BLaER1 (cell line): ENCODE measurements around the gene NDRG4.

Experiments used
- H3K27ac ChIP-seq: shearing (Covaris generic); formaldehyde crosslinking; 2 replicates; pipeline ENCODE4 v1.8.1; 2022
- H3K27me3 ChIP-seq: shearing (Covaris generic); formaldehyde crosslinking; 2 replicates; pipeline ENCODE4 v1.8.1; 2022
- H3K36me3 ChIP-seq: shearing (Covaris generic); formaldehyde crosslinking; 2 replicates; pipeline ENCODE4 v1.8.1; 2022
- H3K4me1 ChIP-seq: shearing (Covaris generic); formaldehyde crosslinking; 2 replicates; pipeline ENCODE4 v1.8.1; 2022
- H3K4me2 ChIP-seq: shearing (Covaris generic); formaldehyde crosslinking; 2 replicates; pipeline ENCODE4 v1.8.1; 2022
- H3K4me3 ChIP-seq: shearing (Covaris generic); formaldehyde crosslinking; 2 replicates; pipeline ENCODE4 v1.8.1; 2022
- H3K9ac ChIP-seq: shearing (Covaris generic); formaldehyde crosslinking; 2 replicates; pipeline ENCODE4 v1.8.1; 2022
- H3K9me3 ChIP-seq: shearing (Covaris generic); formaldehyde crosslinking; 2 replicates; pipeline ENCODE4 v1.8.1; 2022
- H4K20me1 ChIP-seq: shearing (Covaris generic); formaldehyde crosslinking; 2 replicates; pipeline ENCODE4 v1.8.1; 2022
- Cebpa-rat ChIP-seq: shearing (Covaris generic); IDR thresholded peaks from 2 replicates; pipeline ENCODE4 v1.8.1; 2022

The NDRG4 gene

GRCh38 chr16:58492066-58492465 lies 7.9 kb upstream of the NDRG4 start:
- Histone ChIP-seq H3K9ac (no peak overlapping the region), H3K27ac (peak overlapping the region; percentile 30; the same call in 1 of the 2 replicates), H3K36me3 (no peaks in the 10 kb centered on the region), H3K4me1 (peaks cover 66% of the 10 kb centered on the region), H3K9me3 (no peaks in the 10 kb centered on the region), H3K27me3 (no peaks in the 10 kb centered on the region), H3K4me3 (no peak overlapping the region), H4K20me1 (no peaks in the 10 kb centered on the region), H3K4me2 (peak overlapping the region; percentile 67)
- TF ChIP-seq Cebpa-rat = no peak

GRCh38 chr16:58492735-58493134 lies 7.2 kb upstream of the NDRG4 start:
- peak overlapping the region; percentile 67 for H3K4me2 ChIP-seq
- TF ChIP-seq Cebpa-rat = no peak

DNA sequence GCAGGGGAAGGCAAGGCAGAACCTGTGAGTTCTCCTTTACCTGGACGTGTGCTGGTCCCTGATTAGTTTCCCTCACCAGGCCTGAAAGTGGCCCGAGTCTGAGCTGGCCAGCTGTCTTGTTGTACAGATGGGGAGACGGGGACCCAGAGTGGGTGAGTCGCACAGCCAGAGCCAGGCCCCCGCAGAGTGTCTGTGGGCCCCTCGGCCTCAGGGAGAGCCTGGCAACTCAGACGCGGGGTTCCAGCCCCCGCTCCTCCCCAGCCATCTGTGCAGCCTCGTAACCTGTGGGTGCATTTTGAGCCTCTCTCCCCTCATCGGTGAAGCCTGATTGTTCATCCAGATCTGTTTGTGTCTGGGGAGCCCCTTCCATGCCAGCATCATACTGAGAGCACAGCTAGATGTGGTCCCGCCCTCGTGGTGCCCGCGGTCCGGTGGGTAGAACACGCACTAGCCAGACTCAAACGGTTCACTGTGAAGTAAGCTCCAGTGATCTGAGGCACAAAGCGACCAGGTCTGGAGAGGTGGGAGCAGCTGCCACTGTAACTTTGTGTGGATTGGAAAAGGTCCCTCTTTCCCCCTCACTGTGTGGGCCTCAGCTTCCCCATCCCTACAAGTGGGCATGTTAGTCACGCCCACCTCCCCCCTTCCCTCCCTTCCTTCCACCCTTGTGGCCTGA lies 6.0 kb upstream of the NDRG4 start:
- no peaks in the 10 kb centered on the region for H3K9me3 ChIP-seq
- H3K9ac ChIP-seq = no peak overlapping the region; the same call in 1 of the 2 replicates
- no peaks in the 10 kb centered on the region for H3K27me3 ChIP-seq
- H3K4me1 ChIP-seq = peaks cover 59% of the 10 kb centered on the region
- no peaks in the 10 kb centered on the region for H4K20me1 ChIP-seq
- no peak overlapping the region for H3K4me3 ChIP-seq
- H3K27ac ChIP-seq = no peak overlapping the region; the same call in 1 of the 2 replicates
- H3K4me2 ChIP-seq = peak overlapping the region; percentile 81
- TF ChIP-seq Cebpa-rat = no peak
- no peaks in the 10 kb centered on the region for H3K36me3 ChIP-seq

More at GRCh38 chr16:58492735-58493134, 7.2 kb upstream of the NDRG4 start:
- Histone ChIP-seq H3K4me1 (peaks cover 61% of the 10 kb centered on the region), H4K20me1 (no peaks in the 10 kb centered on the region), H3K27ac (peak overlapping the region; percentile 30; the same call in 1 of the 2 replicates), H3K9ac (0 out of 2 replicates have a peak overlapping the region, but pooled peaks have one; percentile 38), H3K27me3 (no peaks in the 10 kb centered on the region), H3K36me3 (no peaks in the 10 kb centered on the region), H3K4me3 (no peak overlapping the region), H3K9me3 (no peaks in the 10 kb centered on the region)

- Histone ChIP-seq H3K27ac (no peak overlapping the region), H3K4me1 (peaks cover 63% of the 10 kb centered on the region), H3K27me3 (peaks cover 6% of the 10 kb centered on the region), H3K4me3 (no peak overlapping the region), H3K36me3 (no peaks in the 10 kb centered on the region), H3K9me3 (no peaks in the 10 kb centered on the region), H4K20me1 (no peaks in the 10 kb centered on the region), H3K4me2 (peak overlapping the region; percentile 81), H3K9ac (no peak overlapping the region)
- TF ChIP-seq Cebpa-rat = no peak
Observed at GRCh38 chr16:58494981-58495520, 4.9 kb upstream of the NDRG4 start.

- H3K9ac ChIP-seq = no peak overlapping the region
Observed at GRCh38 chr16:58495521-58496331, 4.2 kb upstream of the NDRG4 start.

DNA sequence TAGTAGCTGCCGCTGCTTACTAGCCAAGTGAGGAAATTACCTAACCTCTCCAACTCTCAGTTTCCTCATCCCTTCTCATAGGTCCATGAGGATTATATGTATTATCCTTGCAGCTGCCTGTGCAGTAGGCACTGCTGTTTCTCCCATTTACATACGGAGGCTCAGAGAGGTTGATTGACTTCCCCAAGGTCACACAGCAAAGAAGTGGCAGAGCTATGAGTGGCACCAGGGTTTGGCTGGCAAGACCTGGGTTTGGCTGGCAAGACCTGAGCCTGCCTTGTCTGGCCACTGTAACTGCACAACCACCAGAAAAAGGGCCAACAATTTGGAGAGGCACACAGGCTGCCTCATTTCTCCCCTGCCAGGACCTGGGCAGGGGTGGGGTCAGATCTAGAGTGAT lies 2.5 kb upstream of the NDRG4 start:
- Histone ChIP-seq H3K9ac (no peak overlapping the region), H3K27me3 (peaks cover 31% of the 10 kb centered on the region), H3K4me1 (peaks cover 74% of the 10 kb centered on the region), H3K4me3 (no peak overlapping the region), H3K4me2 (no peak overlapping the region), H4K20me1 (no peaks in the 10 kb centered on the region), H3K9me3 (no peaks in the 10 kb centered on the region), H3K36me3 (no peaks in the 10 kb centered on the region), H3K27ac (no peak overlapping the region)
- no peak for TF ChIP-seq Cebpa-rat

More at GRCh38 chr16:58495521-58496331, 4.2 kb upstream of the NDRG4 start:
- Histone ChIP-seq H3K4me2 (peak overlapping the region; percentile 81), H3K9me3 (no peaks in the 10 kb centered on the region), H3K4me1 (peaks cover 66% of the 10 kb centered on the region), H3K27ac (no peak overlapping the region), H3K27me3 (peaks cover 13% of the 10 kb centered on the region), H3K36me3 (no peaks in the 10 kb centered on the region), H4K20me1 (no peaks in the 10 kb centered on the region), H3K4me3 (no peak overlapping the region)
- no peak for TF ChIP-seq Cebpa-rat

DNA sequence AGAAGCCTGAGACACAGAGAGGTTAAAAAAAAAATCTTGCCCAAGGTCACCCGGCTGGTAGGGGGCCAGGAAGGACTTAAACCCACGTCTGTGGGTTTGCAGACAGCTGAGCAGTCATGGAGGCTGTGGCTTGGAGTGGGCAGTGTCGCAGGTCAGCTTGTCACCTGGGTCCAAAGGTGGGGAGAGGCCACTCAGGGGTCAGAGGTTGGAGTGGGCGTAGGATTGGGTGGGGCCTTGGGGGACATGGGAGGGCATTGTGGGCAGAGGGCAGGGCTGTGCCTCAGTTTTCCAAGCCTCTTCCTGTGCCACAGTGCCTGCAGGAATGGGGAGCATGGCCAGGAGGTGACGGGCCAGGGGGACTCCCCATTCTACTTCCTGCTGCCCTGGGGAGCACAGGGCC lies 2.0 kb upstream of the NDRG4 start:
- Histone ChIP-seq H3K27ac (no peak overlapping the region), H3K4me3 (no peak overlapping the region), H3K36me3 (no peaks in the 10 kb centered on the region), H3K4me1 (peaks cover 70% of the 10 kb centered on the region), H3K9me3 (no peaks in the 10 kb centered on the region), H3K9ac (no peak overlapping the region), H3K4me2 (no peak overlapping the region), H4K20me1 (no peaks in the 10 kb centered on the region), H3K27me3 (peaks cover 34% of the 10 kb centered on the region)
- no peak for TF ChIP-seq Cebpa-rat

GRCh38 chr16:58498341-58499091 lies 1.4 kb upstream of the NDRG4 start:
- H3K4me2 ChIP-seq = no peak overlapping the region

DNA sequence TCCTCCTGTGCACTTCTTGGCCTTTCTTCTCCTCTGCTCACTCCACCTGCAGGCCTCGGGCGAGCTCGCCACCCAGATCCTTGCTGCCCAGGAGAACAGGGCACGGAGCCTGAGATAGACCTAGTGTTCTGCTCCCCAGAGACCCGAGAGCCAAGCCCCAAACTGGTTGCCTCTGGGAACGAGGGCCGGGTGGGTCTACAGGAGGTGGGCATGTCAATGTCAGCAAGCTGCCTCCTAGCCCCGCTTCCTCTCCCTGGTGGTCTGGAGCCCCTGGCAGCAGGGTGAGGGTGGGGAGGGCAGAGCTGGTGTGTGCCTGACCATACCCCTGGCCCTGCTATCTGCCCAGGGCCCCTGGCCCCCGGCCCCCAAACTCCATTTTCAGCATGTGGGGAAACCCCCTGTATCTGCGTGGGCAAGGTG lies 841 bp upstream of the NDRG4 start:
- no peak overlapping the region for H3K27ac ChIP-seq
- no peaks in the 10 kb centered on the region for H3K9me3 ChIP-seq
- no peaks in the 10 kb centered on the region for H3K36me3 ChIP-seq
- no peak overlapping the region for H3K4me3 ChIP-seq
- H3K4me2 ChIP-seq = no peak overlapping the region
- H4K20me1 ChIP-seq = no peaks in the 10 kb centered on the region
- H3K27me3 ChIP-seq = peaks cover 34% of the 10 kb centered on the region
- H3K9ac ChIP-seq = no peak overlapping the region
- TF ChIP-seq Cebpa-rat = no peak
- peaks cover 58% of the 10 kb centered on the region for H3K4me1 ChIP-seq

More at GRCh38 chr16:58498341-58499091, 1.4 kb upstream of the NDRG4 start:
- H3K9ac ChIP-seq = no peak overlapping the region
- H3K27me3 ChIP-seq = peaks cover 34% of the 10 kb centered on the region
- H3K4me1 ChIP-seq = peaks cover 64% of the 10 kb centered on the region
- TF ChIP-seq Cebpa-rat = no peak
- no peaks in the 10 kb centered on the region for H4K20me1 ChIP-seq
- no peaks in the 10 kb centered on the region for H3K36me3 ChIP-seq
- H3K27ac ChIP-seq = no peak overlapping the region
- H3K9me3 ChIP-seq = no peaks in the 10 kb centered on the region
- no peak overlapping the region for H3K4me3 ChIP-seq
